ENCODE results near the gene LDHAL6A. TPM values are rescaled to one million over a fixed set of nuclear protein-coding genes. Genes with fewer than 3 reads are reported as not detected.

The LDHAL6A gene
- total RNA-seq, 2 donors from 2014 or later = not detected

DNA sequence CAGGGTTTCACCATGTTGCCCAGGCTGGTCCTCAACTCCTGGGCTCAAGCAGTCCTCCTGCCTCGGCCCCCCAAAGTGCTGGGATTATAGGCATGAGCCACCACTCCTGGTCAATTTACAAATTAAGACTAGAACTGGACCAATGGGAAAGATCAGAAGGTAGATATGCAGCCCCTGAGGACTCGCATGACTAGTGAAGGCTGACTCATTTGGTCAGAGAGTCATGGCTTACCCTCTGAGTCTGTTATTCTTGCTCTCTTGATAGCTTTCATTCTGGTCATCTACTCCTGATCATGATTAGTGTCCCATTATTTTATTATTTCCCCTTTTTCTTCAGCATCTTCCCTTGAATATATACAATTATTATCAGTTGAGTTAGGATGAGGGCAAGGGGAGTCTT, 2.7 kb upstream of the LDHAL6A start:
- no peaks in the 10 kb centered on the region for H3K27me3 ChIP-seq (replicated peaks; ENCODE audit: insufficient read depth)
- H3K4me1 ChIP-seq (ENCODE audit: control insufficient read depth in 1 of 2, low read depth in 2 of 2) = no peaks in the 10 kb centered on the region
- no peak overlapping the region for H3K4me3 ChIP-seq
- DNase-seq (ENCODE audit: low spot score) (no peak), ATAC-seq (ENCODE audit: insufficient number of reproducible peaks, low FRiP score, low read depth) (no peak)
- no peaks in the 10 kb centered on the region for H3K36me3 ChIP-seq
- TF ChIP-seq CTCF (IDR thresholded peaks at IDR 0.05) = no peak
- H3K9me3 ChIP-seq = no peaks in the 10 kb centered on the region
- no peak overlapping the region for H3K27ac ChIP-seq

DNA sequence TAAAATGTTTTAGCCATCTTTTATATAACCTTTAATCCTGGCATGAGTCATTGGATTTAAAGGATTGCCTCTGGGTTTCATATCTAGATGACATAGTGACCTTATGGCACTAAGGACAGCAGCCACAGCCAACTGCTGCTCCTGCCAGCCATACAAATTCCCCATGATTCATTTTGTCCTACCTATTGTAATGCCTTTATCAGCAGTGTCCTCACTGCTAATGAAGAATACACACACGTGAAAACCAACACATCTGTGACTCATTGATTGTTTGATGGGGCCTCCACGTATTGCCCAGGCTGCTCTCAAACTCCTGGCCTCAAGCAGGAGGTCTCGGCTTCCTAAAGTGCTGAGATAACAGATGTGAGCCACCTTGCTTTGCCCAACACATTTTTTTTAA, 1.8 kb downstream of the LDHAL6A start:
- Histone ChIP-seq H3K9me3 (no peaks in the 10 kb centered on the region), H3K27me3 (replicated peaks; ENCODE audit: insufficient read depth) (no peaks in the 10 kb centered on the region), H3K4me3 (no peak overlapping the region), H3K27ac (no peak overlapping the region), H3K36me3 (no peaks in the 10 kb centered on the region), H3K4me1 (ENCODE audit: control insufficient read depth in 1 of 2, low read depth in 2 of 2) (no peaks in the 10 kb centered on the region)
- DNase-seq (ENCODE audit: low spot score) = no peak
- ATAC-seq (ENCODE audit: insufficient number of reproducible peaks, low FRiP score, low read depth) = no peak
- TF ChIP-seq CTCF (IDR thresholded peaks at IDR 0.05) = no peak

GRCh38 chr11:18459634-18460033, 4.0 kb downstream of the LDHAL6A start:
- no peaks in the 10 kb centered on the region for H3K4me1 ChIP-seq (ENCODE audit: control insufficient read depth in 1 of 2, low read depth in 2 of 2)
- H3K4me3 ChIP-seq = no peak overlapping the region
- DNase-seq (ENCODE audit: low spot score) = no peak
- ATAC-seq (ENCODE audit: insufficient number of reproducible peaks, low FRiP score, low read depth) = no peak
- no peak for TF ChIP-seq CTCF (IDR thresholded peaks at IDR 0.05)
- H3K36me3 ChIP-seq = no peaks in the 10 kb centered on the region
- no peaks in the 10 kb centered on the region for H3K27me3 ChIP-seq (replicated peaks; ENCODE audit: insufficient read depth)
- H3K27ac ChIP-seq = no peak overlapping the region
- H3K9me3 ChIP-seq = no peaks in the 10 kb centered on the region

GRCh38 chr11:18461909-18462308, 6.3 kb downstream of the LDHAL6A start:
- Histone ChIP-seq H3K4me1 (ENCODE audit: control insufficient read depth in 1 of 2, low read depth in 2 of 2) (no peaks in the 10 kb centered on the region), H3K4me3 (no peak overlapping the region), H3K36me3 (no peaks in the 10 kb centered on the region), H3K27ac (no peak overlapping the region), H3K27me3 (replicated peaks; ENCODE audit: insufficient read depth) (no peaks in the 10 kb centered on the region), H3K9me3 (no peaks in the 10 kb centered on the region)
- no peak for TF ChIP-seq CTCF (IDR thresholded peaks at IDR 0.05)
- DNase-seq (ENCODE audit: low spot score) (no peak), ATAC-seq (ENCODE audit: insufficient number of reproducible peaks, low FRiP score, low read depth) (no peak)

DNA sequence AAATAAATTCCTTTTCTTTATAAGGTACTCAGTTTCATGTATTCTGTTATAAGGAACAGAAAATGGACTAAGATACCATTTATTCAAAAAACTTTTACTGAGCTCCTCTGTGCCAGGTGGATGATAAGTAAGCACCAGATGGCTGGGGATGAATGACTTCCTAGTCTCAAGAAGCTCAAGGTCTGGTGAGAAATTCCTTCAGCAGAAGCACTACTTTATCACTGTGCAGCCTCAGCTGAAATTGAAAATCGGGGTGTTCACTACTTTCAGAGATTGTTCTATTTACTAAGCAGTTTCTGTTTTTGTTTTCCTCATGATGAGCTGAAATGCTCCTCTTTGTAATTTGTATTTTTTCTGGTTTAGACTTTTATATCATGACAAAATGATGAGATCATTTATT, 7.8 kb downstream of the LDHAL6A start:
- H3K36me3 ChIP-seq = no peaks in the 10 kb centered on the region
- H3K4me3 ChIP-seq = no peak overlapping the region
- no peak for TF ChIP-seq CTCF (IDR thresholded peaks at IDR 0.05)
- H3K27me3 ChIP-seq (replicated peaks; ENCODE audit: insufficient read depth) = no peaks in the 10 kb centered on the region
- H3K4me1 ChIP-seq (ENCODE audit: control insufficient read depth in 1 of 2, low read depth in 2 of 2) = no peaks in the 10 kb centered on the region
- no peaks in the 10 kb centered on the region for H3K9me3 ChIP-seq
- DNase-seq (ENCODE audit: low spot score) = no peak
- no peak overlapping the region for H3K27ac ChIP-seq
- ATAC-seq (ENCODE audit: insufficient number of reproducible peaks, low FRiP score, low read depth) = no peak

All from thoracic aorta (tissue), 2 donors.